Stimulated activated CD8-positive, alpha-beta memory T cell treated with anti-CD3 and anti-CD28 coated beads, Interleukin-12 subunit alpha, Interleukin-12 subunit beta, amount 100 ng/mL, for 1 hour (primary cell): Measurements from ENCODE around the gene UNCX.
"Not testable (repeated sequence)": the region's sequence is repeated elsewhere in the genome, so short reads cannot be mapped to it uniquely, and the experiment has no call there.

Source experiments
- DNase-seq: peaks from one replicate; pipeline ENCODE4 v3.0.0-alpha.2; 2020; ENCODE audit warnings: low read depth

The UNCX gene

DNA sequence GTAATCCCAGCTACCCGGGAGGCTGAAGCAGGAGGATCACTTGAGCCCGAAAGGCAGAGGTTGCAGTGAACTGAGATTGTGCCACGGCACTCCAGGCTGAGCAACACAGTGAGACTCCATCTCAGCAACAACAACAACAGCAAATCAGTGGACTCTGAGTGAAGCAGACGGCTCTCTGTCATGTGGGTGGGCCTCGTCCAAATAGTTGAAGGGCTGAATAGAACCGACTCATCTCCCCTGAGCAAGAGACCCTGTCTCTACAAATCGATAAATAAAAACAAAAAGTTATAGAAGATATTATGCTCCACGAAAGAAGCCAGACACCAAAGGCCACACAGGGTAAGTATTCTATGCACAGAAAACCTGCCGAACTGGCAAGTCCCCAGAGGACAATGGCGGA is 45.9 kb downstream of the UNCX start:
- no peak for DNase-seq

DNA sequence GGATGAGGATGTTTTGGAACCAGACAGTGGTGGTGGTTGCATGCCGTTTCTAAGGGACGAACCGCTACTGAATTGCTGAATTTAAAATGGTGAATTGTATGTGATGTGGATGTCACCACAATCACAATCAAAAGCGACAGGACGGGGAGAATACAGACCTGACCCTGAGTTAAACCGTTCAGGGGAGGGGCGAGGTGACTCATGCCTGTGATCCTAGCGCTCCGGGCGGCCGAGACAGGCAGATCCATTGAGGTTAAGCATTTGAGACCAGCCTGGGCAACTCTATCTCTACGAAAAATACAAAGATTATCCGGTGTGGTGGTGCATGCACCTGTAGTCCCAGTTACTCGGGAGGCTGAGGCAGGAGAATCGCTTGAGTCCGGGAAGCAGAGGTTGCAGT is 46.4 kb downstream of the UNCX start:
- no peak for DNase-seq

DNA sequence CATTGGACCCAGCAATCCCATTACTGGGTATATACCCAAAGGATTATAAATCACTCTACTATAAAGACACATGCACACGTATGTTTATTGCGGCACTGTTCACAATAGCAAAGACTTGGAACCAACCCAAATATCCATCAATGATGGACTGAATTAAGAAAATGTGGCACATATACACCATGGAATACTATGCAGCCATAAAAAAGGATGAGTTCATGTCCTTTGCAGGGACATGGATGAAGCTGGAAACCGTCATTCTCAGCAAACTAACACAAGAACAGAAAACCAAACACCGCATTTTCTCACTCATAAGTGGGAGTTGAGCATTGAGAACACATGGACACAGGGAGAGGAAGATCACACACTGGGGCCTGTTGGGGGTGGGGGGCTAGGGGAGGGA is 47.2 kb downstream of the UNCX start:
- not testable (repeated sequence) for DNase-seq

DNA sequence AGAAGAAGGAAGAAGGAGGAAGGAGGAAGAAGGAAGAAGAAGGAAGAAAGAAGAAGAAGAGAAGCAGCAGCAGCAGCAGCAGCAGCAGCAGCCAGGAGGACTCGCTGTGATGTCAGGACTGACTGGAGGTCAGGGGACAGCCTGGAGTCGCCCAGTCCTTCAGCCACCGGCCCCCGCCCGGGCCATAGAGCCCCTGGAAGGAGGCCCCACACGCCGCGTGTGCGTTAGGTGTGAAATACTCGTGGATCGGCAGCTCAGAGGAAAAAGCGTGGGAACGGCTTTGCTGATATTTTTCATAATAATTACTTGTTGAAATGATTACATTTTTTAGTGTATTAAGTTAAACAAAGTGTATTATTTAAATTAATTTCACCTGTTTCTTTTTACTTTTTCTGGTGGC is 48.4 kb downstream of the UNCX start:
- DNase-seq: no peak

DNA sequence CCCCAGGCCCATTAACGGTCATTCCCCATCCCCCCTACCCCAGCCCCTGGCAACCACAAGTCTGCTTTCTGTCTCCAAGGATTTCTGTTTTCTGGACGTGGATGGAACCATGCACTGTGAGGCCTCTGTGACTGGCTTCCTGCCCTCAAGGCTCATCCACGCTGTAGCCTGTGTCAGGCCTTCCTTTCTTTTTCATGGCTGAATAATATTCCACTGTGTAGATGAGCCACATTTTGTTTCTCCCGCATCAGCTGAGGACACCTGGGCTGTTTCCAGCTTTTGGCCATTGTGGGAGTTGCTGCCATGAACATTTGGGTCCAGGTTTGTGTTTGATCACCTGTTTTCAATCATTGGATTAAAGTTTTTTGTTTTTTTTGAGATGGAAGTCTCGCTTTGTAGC is 50.0 kb downstream of the UNCX start:
- DNase-seq: no peak

DNA sequence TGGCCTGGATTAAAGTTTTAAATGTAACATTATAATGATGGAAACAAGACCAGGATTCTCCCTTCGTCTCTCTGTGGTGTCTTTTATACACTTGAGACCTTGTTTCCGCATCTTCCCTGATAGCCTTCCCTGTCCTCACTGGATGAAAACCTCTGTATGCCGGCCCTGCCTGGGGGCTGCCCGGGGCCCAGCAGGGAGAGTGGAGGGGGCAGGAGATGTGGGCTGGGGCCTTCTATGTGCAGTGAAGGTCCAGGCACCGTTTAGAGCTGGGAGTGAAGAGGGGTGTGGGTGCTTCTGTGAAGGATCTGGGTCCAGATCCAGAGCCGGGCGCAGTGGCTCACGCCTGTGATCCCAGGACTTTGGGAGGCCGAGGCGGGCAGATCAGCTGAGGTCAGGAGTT is 50.7 kb downstream of the UNCX start:
- DNase-seq: no peak

DNA sequence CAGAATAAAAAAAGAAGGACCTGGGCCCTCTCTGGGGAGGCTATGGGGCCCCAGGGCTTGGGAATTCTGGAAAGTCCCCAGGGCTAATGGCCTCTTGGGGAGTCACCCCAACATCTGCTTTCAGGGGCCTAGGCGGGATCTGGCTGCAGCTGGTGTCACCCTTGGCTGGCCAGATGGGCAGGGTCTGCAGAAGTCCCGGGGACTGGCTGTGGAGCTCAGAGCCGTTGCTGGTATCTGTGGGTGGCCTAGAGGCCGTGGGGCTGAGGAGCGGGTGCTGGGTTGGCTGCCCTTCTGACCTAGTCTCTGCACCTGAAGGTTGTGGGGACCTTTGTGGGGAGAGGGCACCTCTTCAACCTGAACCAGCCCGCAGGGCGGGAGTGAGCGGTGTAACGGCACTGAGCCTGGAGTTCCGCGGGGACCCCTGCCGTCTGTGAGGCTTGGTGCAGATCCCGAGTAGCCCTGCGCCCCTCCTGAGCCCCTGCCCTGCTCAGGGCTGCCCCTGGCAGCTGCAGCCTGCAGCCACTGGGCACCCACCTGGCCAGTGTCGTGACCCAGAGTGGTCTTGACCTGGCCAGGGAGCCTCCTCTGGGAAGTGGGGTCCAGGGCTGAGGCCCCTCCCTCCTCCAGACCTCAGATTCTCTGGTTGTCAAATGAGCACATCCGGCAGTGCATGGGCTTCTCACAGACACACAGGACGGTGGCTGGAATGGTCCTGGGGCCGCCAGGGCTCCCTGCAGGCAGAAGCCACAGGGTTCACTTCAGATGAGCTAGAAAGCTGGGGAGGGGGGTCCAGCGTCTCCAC is 51.5 kb downstream of the UNCX start:
- no peak for DNase-seq

DNA sequence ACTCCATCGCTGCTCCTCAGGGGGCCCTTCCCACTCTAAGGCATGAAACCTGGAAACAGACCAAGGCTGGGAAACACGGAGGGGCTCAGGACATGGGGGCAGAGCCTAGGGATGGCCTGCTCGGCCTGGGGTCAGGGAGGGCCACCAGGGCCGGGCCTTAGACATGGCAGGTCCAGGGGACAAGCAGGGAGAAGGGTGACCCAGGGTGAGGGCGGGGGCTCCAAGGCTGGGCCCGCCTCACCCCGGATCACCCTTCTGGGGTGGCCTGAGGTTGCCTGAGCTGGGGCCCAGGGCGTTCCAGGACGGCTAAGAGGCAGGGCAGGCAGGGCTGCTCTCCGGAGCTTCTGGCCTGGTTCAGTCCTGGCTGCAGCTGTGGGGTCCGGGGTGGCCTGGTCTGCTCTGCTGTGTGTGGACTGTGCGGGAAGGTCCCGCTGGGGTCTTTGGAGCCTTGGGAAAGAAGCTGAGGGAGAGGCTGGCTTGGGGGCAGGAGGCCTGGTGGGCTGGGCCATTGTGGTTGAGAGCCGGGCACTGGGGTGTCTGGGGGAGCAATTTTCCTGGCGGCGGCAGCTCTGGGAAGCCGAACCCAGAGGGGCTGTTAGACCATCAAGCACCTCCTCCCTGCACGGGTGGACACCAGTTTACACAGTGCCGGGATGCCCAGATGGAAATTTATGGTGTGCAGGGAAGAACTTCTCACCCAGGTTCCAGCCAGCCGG is 52.2 kb downstream of the UNCX start:
- DNase-seq: no peak

DNA sequence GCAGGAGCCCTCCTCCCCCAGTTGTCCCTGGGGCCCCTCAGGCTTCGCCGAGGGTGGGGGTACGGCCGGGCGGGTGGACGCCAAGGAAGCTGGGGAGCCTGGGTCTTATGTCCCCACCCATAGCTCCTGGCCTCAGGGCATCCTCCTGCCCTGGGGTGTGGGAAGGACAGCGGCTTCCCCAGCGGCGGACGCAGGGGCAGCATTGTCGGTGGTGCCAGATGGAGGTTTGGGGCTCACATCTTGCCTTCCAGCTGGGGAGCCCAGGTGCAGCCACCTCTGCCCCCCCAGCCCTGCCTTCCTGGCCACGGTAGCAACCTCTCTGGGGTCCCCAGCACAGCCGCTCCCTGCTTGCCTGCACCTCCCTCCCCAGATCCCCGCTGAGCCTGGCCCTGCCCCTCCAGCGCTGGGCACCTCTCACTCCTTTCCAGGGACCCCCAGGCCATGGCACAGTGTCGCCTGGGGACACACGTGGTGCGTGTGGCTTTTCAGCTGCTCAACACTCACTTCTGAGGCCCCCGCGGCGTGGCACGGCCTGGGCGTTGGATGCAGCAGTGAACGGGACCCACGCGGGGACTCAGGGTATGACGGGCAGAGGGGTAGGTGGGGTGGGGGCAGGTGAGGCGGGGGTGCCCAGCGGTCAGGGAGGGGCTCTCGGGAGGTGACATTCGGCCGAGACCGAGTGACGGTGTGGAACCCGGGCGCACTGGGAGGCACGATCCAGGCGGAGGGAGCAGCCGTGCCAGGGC is 53.1 kb downstream of the UNCX start:
- DNase-seq: no peak
